ENCODE measurements around the gene PCDHGB1. TPM values are rescaled to one million over a fixed set of nuclear protein-coding genes. Genes with fewer than 3 reads are reported as not detected.

Gene PCDHGB1
- 2.3 and 3.3 TPM in 2 replicates for total RNA-seq

GRCh38 chr5:141349917-141350619 lies at the start of gene PCDHGB1:
Gene PCDHGB1 (plus strand): TSS chr5:141350099. CDS start chr5:141350261, 162 bp downstream.

GRCh38 chr5:141303756-141304155 lies 46.1 kb upstream of the PCDHGB1 start, which contains the start of gene SLC25A2:
Gene SLC25A2 (minus strand): TSS chr5:141304049. CDS start chr5:141303865, 184 bp downstream.

DNA sequence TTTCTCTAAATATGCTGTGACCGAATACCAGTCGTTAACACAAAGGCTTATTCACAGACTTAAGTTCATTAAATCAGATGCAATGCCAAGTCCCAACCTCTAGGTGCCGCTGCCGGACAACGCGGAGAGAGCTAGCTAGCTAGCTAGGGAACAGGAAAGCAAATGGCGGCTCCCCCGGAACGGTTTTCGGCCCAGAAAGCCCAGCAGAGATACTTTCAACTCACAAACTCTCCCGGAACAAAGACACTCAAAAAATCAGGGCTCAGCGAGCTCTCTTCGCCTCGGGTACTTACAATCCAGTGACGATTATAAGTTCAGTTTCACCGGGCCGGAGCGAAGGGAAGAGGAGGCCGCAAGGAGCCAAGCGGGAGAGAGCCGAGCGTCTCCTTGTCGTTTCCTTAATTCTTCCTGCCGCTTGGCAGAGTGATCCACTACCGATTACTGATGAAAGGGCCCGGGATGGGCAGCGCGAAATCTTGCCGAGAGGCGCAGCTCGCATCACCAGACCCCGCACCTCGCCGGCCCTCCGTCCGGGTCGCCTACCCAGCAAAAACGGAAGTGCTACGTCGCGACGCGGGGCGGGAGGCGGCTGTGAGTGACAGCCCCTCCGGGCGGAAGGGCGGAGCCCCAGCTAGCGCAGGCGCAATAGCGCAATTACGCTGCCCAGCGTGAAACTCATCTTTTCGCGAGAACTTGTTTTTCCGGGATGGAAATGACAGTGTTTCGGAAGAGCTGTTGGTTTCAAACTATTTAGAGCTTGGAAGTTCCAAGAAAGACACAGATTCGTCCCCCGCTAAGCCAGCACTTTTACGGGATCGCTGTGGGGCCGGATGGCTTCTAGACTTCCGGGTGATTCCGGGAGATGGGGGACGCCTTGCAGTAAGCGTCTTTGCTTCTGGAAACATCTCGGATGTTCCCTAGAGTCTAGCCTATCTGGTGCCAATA lies 29.4 kb upstream of the PCDHGB1 start, which contains the start of gene TAF7:
Gene TAF7, minus strand, starts transcription at position 560 of the 945 bp plus-strand sequence. CDS start 740 bp downstream, outside the sequence.

GRCh38 chr5:141330299-141331080 lies 19.4 kb upstream of the PCDHGB1 start, which contains the start of gene PCDHGA1:
Gene PCDHGA1 (plus strand): TSS chr5:141330514.

GRCh38 chr5:141338538-141339306 lies 11.2 kb upstream of the PCDHGB1 start, which contains the start of gene PCDHGA2:
Gene PCDHGA2 (plus strand): TSS chr5:141338760.

DNA sequence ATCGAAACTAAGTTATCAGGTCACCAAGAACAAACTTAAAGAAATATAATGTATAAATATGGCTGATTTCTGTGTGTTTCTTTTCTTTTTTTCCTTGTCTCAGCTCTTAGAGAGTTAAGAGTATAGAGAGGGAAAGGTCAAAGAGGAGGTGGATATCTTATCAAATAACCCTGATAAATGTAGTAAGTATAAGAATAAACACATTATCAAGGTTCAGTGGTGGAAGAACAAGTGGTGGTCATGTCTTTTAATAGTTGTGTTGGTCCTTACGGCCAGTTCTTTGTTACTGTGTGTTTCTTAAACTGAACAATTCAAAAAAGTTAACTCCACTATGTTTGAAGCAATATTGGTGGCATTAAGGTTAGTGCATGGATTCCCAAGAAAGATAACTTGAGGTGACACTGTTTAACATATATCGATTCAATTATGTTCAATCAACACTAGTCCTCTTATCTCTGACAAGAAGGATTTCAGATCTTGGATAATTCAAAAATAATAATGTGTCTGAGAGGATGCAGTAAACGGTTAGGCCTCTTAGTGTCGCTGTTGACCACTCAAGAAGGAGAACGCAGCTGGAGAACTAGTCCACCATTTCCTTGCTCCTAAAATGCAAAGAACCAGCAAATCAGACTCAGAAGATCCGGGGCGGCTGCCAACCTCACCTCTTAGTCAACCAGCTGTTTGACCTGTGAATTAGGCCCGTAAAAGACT lies 6.5 kb upstream of the PCDHGB1 start, which contains the start of gene PCDHGA3:
Gene PCDHGA3, plus strand, starts transcription at position 588 of the 711 bp plus-strand sequence. CDS start 205 bp downstream, outside the sequence.

GRCh38 chr5:141354900-141355469 lies 5.1 kb downstream of the PCDHGB1 start, which contains the start of gene PCDHGA4:
Gene PCDHGA4 (plus strand): TSS chr5:141355021. CDS start chr5:141355108, 87 bp downstream.

GRCh38 chr5:141359790-141360426 lies 10.0 kb downstream of the PCDHGB1 start, which contains the start of gene PCDHGB2:
Gene PCDHGB2 (plus strand): TSS chr5:141359994. CDS start chr5:141360136, 142 bp downstream.

DNA sequence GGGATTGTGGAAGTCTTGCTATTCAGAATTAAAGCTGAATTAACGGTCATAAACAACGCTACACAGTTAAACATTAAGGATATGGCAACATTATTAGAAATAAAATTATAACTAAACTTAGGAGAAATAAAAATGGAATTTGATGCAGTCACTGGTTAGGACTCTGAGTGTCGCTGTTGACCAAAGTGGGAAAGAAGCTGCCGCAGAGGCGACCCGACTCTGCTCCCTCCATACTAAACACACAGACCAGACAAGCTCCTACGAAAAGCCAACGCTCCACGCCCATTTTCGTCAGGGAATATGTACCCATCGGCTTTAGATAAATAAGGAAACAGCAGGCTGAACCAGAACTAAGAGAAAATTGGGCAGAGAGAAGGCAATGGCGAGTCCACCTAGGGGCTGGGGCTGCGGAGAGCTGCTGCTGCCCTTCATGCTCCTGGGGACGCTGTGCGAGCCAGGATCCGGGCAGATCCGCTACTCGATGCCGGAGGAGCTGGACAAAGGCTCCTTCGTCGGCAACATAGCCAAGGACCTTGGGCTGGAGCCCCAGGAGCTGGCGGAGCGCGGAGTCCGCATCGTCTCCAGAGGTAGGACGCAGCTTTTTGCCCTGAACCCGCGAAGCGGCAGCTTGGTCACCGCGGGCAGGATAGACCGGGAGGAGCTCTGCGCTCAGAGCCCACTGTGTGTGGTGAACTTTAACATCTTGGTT lies 14.2 kb downstream of the PCDHGB1 start, which contains the start of gene PCDHGA5:
Gene PCDHGA5, plus strand, starts transcription at position 211 of the 709 bp plus-strand sequence. Its CDS starts 169 bp downstream, at position 380.

GRCh38 chr5:141369994-141370848 lies 20.3 kb downstream of the PCDHGB1 start, which contains the start of gene PCDHGB3:
Gene PCDHGB3 (plus strand): TSS chr5:141370242. CDS start chr5:141370395, 153 bp downstream.

GRCh38 chr5:141373673-141374317 lies 23.9 kb downstream of the PCDHGB1 start, which contains the start of gene PCDHGA6:
Gene PCDHGA6 (plus strand): TSS chr5:141373891. CDS start chr5:141374084, 193 bp downstream.

GRCh38 chr5:141382469-141383294 lies 32.8 kb downstream of the PCDHGB1 start, which contains the start of gene PCDHGA7:
Gene PCDHGA7 (plus strand): TSS chr5:141382742. CDS start chr5:141382900, 158 bp downstream.

GRCh38 chr5:141387557-141388311 lies 37.8 kb downstream of the PCDHGB1 start, which contains the start of gene PCDHGB4:
Gene PCDHGB4 (plus strand): TSS chr5:141387698. CDS start chr5:141387885, 187 bp downstream.

DNA sequence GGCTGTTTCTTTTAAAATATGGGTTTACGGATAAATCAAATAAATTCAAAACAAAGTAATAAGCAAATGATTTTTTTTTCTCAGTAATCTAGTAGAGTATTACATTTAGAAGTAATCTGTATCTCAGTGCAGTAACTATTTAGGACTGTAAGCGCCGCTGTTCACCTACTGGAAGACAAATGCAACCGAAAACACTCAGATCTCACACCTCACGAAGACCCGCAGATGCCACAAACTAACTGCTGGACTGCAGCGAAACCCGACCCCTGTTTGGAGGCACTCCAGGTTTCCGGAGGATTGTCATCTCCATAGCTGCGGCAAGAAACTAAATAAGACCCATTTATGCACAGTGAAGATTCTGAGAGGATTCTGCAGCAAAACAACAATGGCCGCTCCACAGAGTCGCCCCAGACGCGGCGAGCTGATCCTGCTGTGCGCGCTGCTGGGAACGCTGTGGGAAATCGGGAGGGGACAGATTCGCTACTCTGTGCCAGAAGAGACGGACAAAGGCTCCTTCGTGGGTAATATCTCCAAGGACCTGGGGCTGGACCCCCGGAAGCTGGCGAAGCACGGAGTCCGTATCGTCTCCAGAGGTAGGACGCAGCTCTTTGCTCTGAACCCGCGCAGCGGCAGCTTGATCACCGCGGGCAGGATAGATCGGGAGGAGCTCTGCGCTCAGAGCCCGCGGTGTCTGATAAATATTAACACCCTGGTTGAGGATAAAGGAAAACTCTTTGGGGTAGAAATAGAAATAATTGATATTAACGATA lies 42.7 kb downstream of the PCDHGB1 start, which contains the start of gene PCDHGA8:
Gene PCDHGA8, plus strand, starts transcription at position 205 of the 770 bp plus-strand sequence. Its CDS starts 181 bp downstream, at position 386.

Data from smooth muscle cell of bladder (primary cell).